Right atrium auricular region (tissue), 2 donors: Measurements from ENCODE around the gene ATP13A4. TPM values are rescaled to one million over a fixed set of nuclear protein-coding genes. Genes with fewer than 3 reads are reported as not detected.

Source experiments
- DNase-seq: peaks from one replicate; pipeline ENCODE4 v3.0.0-alpha.2; 2019; ENCODE audit warnings: low spot score
- H3K27ac ChIP-seq, 2 donors: fragments of 200-600 bp; sonication (generic); 1 replicate in 1 of 2; 2 replicates in 1 of 2; pipeline ENCODE4 v1.5.1; 2016 to 2019
- H3K27me3 ChIP-seq, 2 donors: fragments of 200-600 bp; sonication (generic); one replicate each; pipeline versions ENCODE4 v1.5.1 to v1.6.0; 2017 to 2019
- H3K36me3 ChIP-seq: fragments of 200-600 bp; sonication (generic); one replicate; pipeline ENCODE4 v1.5.1; 2016
- H3K4me1 ChIP-seq, 2 donors: fragments of 200-600 bp; sonication (generic); one replicate each; pipeline versions ENCODE4 v1.5.1 to v1.6.0; 2017 to 2019
- H3K4me3 ChIP-seq, 2 donors: fragments of 200-600 bp; sonication (generic); 1 replicate in 1 of 2; 2 replicates in 1 of 2; pipeline ENCODE4 v1.5.1; 2017 to 2019; ENCODE audit warnings: mild to moderate bottlenecking in 1 of 2, moderate library complexity in 1 of 2
- H3K9me3 ChIP-seq, 2 donors: fragments of 200-600 bp; sonication (generic); one replicate each; pipeline ENCODE4 v1.5.1; 2019
- total RNA-seq, 2 donors: library from RNA; depleted of rRNA; stranded (reverse); fragments of >200 nt; gene quantifications; one replicate each; pipeline ENCODE4 v1.1.0, GENCODE V29; 2016
- TF ChIP-seq, protein P1 (sequence below), 2 donors: fragments of 200-600 bp; sonication (generic); IDR thresholded peaks; one replicate each; pipeline ENCODE4 v1.5.1; 2019; ENCODE audit warnings: antibody characterized with exemption in 2 of 2

ATP13A4 gene
- total RNA-seq, 2 donors from 2014 or later = not detected

DNA sequence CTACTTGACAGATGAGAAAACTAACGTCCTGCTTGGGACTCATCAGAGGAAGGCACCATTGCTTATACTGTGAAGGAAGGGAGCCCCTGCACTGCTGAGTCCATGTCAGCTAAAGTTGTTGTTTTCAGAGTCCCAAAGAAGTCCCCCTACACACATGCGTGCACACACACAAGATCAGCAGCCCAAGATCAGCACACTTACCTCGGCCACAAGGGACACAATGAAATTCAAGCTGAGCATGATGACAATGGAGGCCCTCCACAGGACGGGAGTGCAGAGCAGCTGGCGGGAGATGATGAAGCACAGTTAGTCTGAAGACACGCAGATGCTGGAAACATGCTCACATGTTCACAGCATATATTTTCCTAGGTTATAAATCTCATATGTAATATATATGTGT lies 147.6 kb downstream of the ATP13A4 start:
- Histone ChIP-seq H3K27ac (no peak overlapping the region), H3K4me1 (no peaks in the 10 kb centered on the region), H3K9me3 (no peaks in the 10 kb centered on the region), H3K36me3 (no peaks in the 10 kb centered on the region), H3K27me3 (no peaks in the 10 kb centered on the region), H3K4me3 (no peak overlapping the region)
- no peak for DNase-seq
- TF ChIP-seq, protein P1, sequence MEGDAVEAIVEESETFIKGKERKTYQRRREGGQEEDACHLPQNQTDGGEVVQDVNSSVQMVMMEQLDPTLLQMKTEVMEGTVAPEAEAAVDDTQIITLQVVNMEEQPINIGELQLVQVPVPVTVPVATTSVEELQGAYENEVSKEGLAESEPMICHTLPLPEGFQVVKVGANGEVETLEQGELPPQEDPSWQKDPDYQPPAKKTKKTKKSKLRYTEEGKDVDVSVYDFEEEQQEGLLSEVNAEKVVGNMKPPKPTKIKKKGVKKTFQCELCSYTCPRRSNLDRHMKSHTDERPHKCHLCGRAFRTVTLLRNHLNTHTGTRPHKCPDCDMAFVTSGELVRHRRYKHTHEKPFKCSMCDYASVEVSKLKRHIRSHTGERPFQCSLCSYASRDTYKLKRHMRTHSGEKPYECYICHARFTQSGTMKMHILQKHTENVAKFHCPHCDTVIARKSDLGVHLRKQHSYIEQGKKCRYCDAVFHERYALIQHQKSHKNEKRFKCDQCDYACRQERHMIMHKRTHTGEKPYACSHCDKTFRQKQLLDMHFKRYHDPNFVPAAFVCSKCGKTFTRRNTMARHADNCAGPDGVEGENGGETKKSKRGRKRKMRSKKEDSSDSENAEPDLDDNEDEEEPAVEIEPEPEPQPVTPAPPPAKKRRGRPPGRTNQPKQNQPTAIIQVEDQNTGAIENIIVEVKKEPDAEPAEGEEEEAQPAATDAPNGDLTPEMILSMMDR (IDR thresholded peaks at IDR 0.05) = no peak

- no peak for DNase-seq
- no peak overlapping the region for H3K4me3 ChIP-seq
- H3K27me3 ChIP-seq = no peaks in the 10 kb centered on the region
- TF ChIP-seq, protein P1 (IDR thresholded peaks at IDR 0.05) = no peak
- no peaks in the 10 kb centered on the region for H3K4me1 ChIP-seq
- H3K9me3 ChIP-seq = no peaks in the 10 kb centered on the region
- no peaks in the 10 kb centered on the region for H3K36me3 ChIP-seq
- no peak overlapping the region for H3K27ac ChIP-seq
Observed at GRCh38 chr3:193403307-193403706, 151.4 kb downstream of the ATP13A4 start.

DNA sequence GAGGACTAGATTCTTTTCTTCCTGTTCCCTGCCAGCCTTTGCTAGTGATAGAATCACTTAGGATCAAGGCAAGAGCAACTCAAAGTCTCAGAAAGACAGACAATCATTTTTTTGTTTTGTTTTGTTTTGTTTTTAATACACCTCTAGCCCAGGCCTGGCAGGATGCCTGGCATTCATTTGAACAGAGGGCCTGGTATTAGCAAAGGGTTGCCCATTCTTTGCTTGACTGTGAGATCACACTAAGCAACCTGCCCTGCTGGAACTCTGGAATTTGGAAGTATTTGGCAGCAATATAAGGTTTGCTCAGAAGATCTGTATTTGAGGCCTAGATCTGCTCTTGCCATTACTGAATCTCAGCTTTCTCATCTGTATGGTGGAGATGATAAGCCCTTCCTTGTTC lies 154.4 kb downstream of the ATP13A4 start:
- no peaks in the 10 kb centered on the region for H3K27me3 ChIP-seq
- no peaks in the 10 kb centered on the region for H3K9me3 ChIP-seq
- H3K4me1 ChIP-seq = no peaks in the 10 kb centered on the region
- H3K4me3 ChIP-seq = no peak overlapping the region
- TF ChIP-seq, protein P1 (IDR thresholded peaks at IDR 0.05) = no peak
- H3K27ac ChIP-seq = no peak overlapping the region
- no peaks in the 10 kb centered on the region for H3K36me3 ChIP-seq
- DNase-seq = no peak

GRCh38 chr3:193396451-193397244 lies 158.0 kb downstream of the ATP13A4 start:
- Histone ChIP-seq H3K9me3 (no peaks in the 10 kb centered on the region), H3K4me1 (no peaks in the 10 kb centered on the region), H3K27ac (no peak overlapping the region), H3K4me3 (no peak overlapping the region), H3K27me3 (no peaks in the 10 kb centered on the region), H3K36me3 (no peaks in the 10 kb centered on the region)
- DNase-seq = no peak
- TF ChIP-seq, protein P1 (IDR thresholded peaks at IDR 0.05) = no peak

- H3K27me3 ChIP-seq = no peaks in the 10 kb centered on the region
- TF ChIP-seq, protein P1 (IDR thresholded peaks at IDR 0.05) = no peak
- no peaks in the 10 kb centered on the region for H3K36me3 ChIP-seq
- H3K4me1 ChIP-seq = no peaks in the 10 kb centered on the region
- H3K27ac ChIP-seq = no peak overlapping the region
- no peak overlapping the region for H3K4me3 ChIP-seq
- DNase-seq = no peak
- H3K9me3 ChIP-seq = no peaks in the 10 kb centered on the region
Observed at GRCh38 chr3:193391902-193392301, 162.8 kb downstream of the ATP13A4 start.

DNA sequence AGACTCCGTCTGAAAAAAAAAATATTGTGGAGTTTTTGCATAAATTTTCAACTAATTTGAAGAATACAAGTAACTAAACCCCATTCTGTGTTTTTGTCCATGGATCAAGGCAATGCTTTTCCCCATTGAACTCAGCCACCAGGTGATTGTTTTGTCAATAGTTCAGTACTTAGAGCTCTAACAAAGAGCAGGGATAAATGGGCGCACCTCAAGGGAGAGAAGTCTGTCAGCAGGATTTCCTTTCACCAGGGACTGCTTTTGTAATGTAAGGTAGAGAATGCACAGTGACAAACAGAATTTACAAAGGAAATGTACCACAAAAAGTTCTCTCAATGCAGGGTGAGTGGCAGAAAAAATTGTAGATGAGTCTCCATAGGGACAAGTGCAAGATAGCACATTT lies 165.4 kb downstream of the ATP13A4 start:
- no peak overlapping the region for H3K4me3 ChIP-seq
- no peaks in the 10 kb centered on the region for H3K36me3 ChIP-seq
- no peaks in the 10 kb centered on the region for H3K4me1 ChIP-seq
- DNase-seq = no peak
- H3K9me3 ChIP-seq = no peaks in the 10 kb centered on the region
- TF ChIP-seq, protein P1 (IDR thresholded peaks at IDR 0.05) = no peak
- no peaks in the 10 kb centered on the region for H3K27me3 ChIP-seq
- H3K27ac ChIP-seq = no peak overlapping the region
